Neural progenitor cell (in vitro differentiated cells): Measurements from ENCODE around the gene TLR3. TPM values are rescaled to one million over a fixed set of nuclear protein-coding genes. Genes with fewer than 3 reads are reported as not detected.

ENCODE experiments used
- DNase-seq: peaks from one replicate; pipeline ENCODE4 v3.0.0-alpha.2; 2016; ENCODE audit warnings: low spot score
- H2AFZ ChIP-seq: fragments of 200-600 bp; sonication (generic); replicated peaks from 2 replicates; pipeline ENCODE4 v1.6.1; 2016; ENCODE audit warnings: antibody characterized with exemption
- H3F3A ChIP-seq: fragments of 200-600 bp; sonication (generic); 2 replicates; pipeline ENCODE4 v1.6.1; 2016; ENCODE audit warnings: antibody characterized with exemption, low read depth
- H3K27ac ChIP-seq: fragments of 200-600 bp; sonication (generic); 2 replicates; pipeline ENCODE4 v1.5.1; 2016; ENCODE audit warnings: mild to moderate bottlenecking
- H3K27me3 ChIP-seq: fragments of 200-600 bp; sonication (generic); 2 replicates; pipeline ENCODE4 v1.6.1; 2016; ENCODE audit warnings: mild to moderate bottlenecking, moderate library complexity
- H3K36me3 ChIP-seq: fragments of 200-600 bp; sonication (generic); 2 replicates; pipeline ENCODE4 v1.5.1; 2016
- H3K4me1 ChIP-seq: fragments of 200-600 bp; sonication (generic); 2 replicates; pipeline ENCODE4 v1.6.1; 2016; ENCODE audit warnings: mixed run types
- H3K4me2 ChIP-seq: fragments of 200-600 bp; sonication (generic); 2 replicates; pipeline ENCODE4 v1.6.1; 2016
- H3K4me3 ChIP-seq: fragments of 200-600 bp; sonication (generic); 2 replicates; pipeline ENCODE4 v1.5.1; 2016
- H3K79me2 ChIP-seq: fragments of 200-600 bp; sonication (generic); 2 replicates; pipeline ENCODE4 v1.6.1; 2016; ENCODE audit warnings: low read depth
- H3K9ac ChIP-seq: fragments of 200-600 bp; sonication (generic); 2 replicates; pipeline ENCODE4 v1.6.1; 2016
- H3K9me3 ChIP-seq: fragments of 200-600 bp; sonication (generic); 2 replicates; pipeline ENCODE4 v1.5.1; 2016; ENCODE audit warnings: low read depth
- H4K20me1 ChIP-seq: fragments of 200-600 bp; sonication (generic); 2 replicates; pipeline ENCODE4 v1.6.1; 2016; ENCODE audit warnings: low read depth
- H3K27ac Mint-ChIP-seq: 3 replicates; pipeline ENCODE4 v1.8.0; 2021; ENCODE audit warnings: mixed read lengths
- H3K27me3 Mint-ChIP-seq: 2 replicates; pipeline ENCODE4 v1.8.0; 2022; ENCODE audit warnings: low read depth, mild to moderate bottlenecking, inconsistent platforms, moderate library complexity, mixed read lengths; ENCODE audit not compliant: insufficient read depth
- H3K36me3 Mint-ChIP-seq: 3 replicates; pipeline ENCODE4 v1.8.0; 2021; ENCODE audit warnings: mixed read lengths
- H3K4me1 Mint-ChIP-seq: 3 replicates; pipeline ENCODE4 v1.8.0; 2021; ENCODE audit warnings: mixed read lengths
- H3K4me3 Mint-ChIP-seq: 3 replicates; pipeline ENCODE4 v1.8.0; 2021; ENCODE audit warnings: mild to moderate bottlenecking, moderate library complexity, mixed read lengths
- H3K9me3 Mint-ChIP-seq: 3 replicates; pipeline ENCODE4 v1.8.0; 2020; ENCODE audit warnings: mixed read lengths
- CTCF ChIP-seq: fragments of 200-600 bp; sonication (generic); IDR thresholded peaks from 2 replicates; pipeline ENCODE4 v1.5.1; 2017; ENCODE audit warnings: antibody characterized with exemption, mild to moderate bottlenecking
- EZH2 ChIP-seq: fragments of 200-600 bp; sonication (generic); IDR thresholded peaks from 2 replicates; pipeline ENCODE4 v1.6.1; 2017; ENCODE audit warnings: antibody characterized with exemption, mild to moderate bottlenecking, moderate library complexity
- EZH2phosphoT487 ChIP-seq: fragments of 200-600 bp; sonication (generic); IDR thresholded peaks from 2 replicates; pipeline ENCODE4 v1.6.1; 2017; ENCODE audit warnings: antibody characterized with exemption
- total RNA-seq: library from RNA; depleted of rRNA; stranded (reverse); fragments of >200 nt; gene quantifications from 2 replicates; pipeline ENCODE4 v1.2.3, GENCODE V29; 2015; ENCODE audit warnings: low replicate concordance

TLR3 gene
- total RNA-seq, 1 donor from 2014 or later = 0.92 TPM

GRCh38 chr4:186128842-186129241 lies 59.9 kb downstream of the TLR3 start:
- Histone ChIP-seq H3K4me3 (no peak overlapping the region), H3K9ac (no peak overlapping the region), H4K20me1 (no peaks in the 10 kb centered on the region), H3F3A (no peaks in the 10 kb centered on the region), H3K4me2 (no peak overlapping the region), H3K4me1 (peaks cover 28% of the 10 kb centered on the region), H3K79me2 (no peaks in the 10 kb centered on the region), H2AFZ (no peak overlapping the region), H3K9me3 (no peaks in the 10 kb centered on the region), H3K27me3 (no peaks in the 10 kb centered on the region), H3K36me3 (no peaks in the 10 kb centered on the region), H3K27ac (no peak overlapping the region)
- H3K4me3 Mint-ChIP-seq = no peak overlapping the region
- H3K36me3 Mint-ChIP-seq = no peaks in the 10 kb centered on the region
- no peak overlapping the region for H3K27ac Mint-ChIP-seq
- H3K4me1 Mint-ChIP-seq = peaks cover 21% of the 10 kb centered on the region
- no peaks in the 10 kb centered on the region for H3K9me3 Mint-ChIP-seq
- DNase-seq = no peak
- H3K27me3 Mint-ChIP-seq = peaks cover 5% of the 10 kb centered on the region
- TF ChIP-seq EZH2 (no peak), EZH2phosphoT487 (no peak)

- Histone ChIP-seq H3K4me1 (peaks cover 28% of the 10 kb centered on the region), H3K27me3 (no peaks in the 10 kb centered on the region), H3K36me3 (no peaks in the 10 kb centered on the region), H3F3A (no peaks in the 10 kb centered on the region), H3K79me2 (no peaks in the 10 kb centered on the region), H3K27ac (no peak overlapping the region), H3K9me3 (no peaks in the 10 kb centered on the region), H3K4me3 (no peak overlapping the region), H4K20me1 (no peaks in the 10 kb centered on the region), H2AFZ (no peak overlapping the region), H3K9ac (no peak overlapping the region), H3K4me2 (peak overlapping the region; percentile 57)
- no peak overlapping the region for H3K4me3 Mint-ChIP-seq
- no peak overlapping the region for H3K27ac Mint-ChIP-seq
- DNase-seq = no peak
- no peaks in the 10 kb centered on the region for H3K9me3 Mint-ChIP-seq
- no peaks in the 10 kb centered on the region for H3K36me3 Mint-ChIP-seq
- TF ChIP-seq EZH2phosphoT487 (no peak), CTCF (no peak), EZH2 (no peak)
- peaks cover 2% of the 10 kb centered on the region for H3K27me3 Mint-ChIP-seq
- peaks cover 21% of the 10 kb centered on the region for H3K4me1 Mint-ChIP-seq
Measured at GRCh38 chr4:186131935-186132334, 63.0 kb downstream of the TLR3 start.

GRCh38 chr4:186132577-186133242 lies 63.8 kb downstream of the TLR3 start:
- peak; percentile 77 for DNase-seq

More at GRCh38 chr4:186132577-186133242, 63.8 kb downstream of the TLR3 start:
- Histone ChIP-seq H3K27me3 (no peaks in the 10 kb centered on the region), H3K4me3 (no peak overlapping the region), H3K4me2 (peak overlapping the region; percentile 57), H3K9me3 (no peaks in the 10 kb centered on the region), H3K36me3 (no peaks in the 10 kb centered on the region), H3K9ac (no peak overlapping the region), H4K20me1 (no peaks in the 10 kb centered on the region), H3K4me1 (peaks cover 28% of the 10 kb centered on the region), H2AFZ (peak overlapping the region; percentile 45), H3F3A (no peaks in the 10 kb centered on the region), H3K79me2 (no peaks in the 10 kb centered on the region), H3K27ac (no peak overlapping the region)
- peaks cover 23% of the 10 kb centered on the region for H3K4me1 Mint-ChIP-seq
- H3K9me3 Mint-ChIP-seq = no peaks in the 10 kb centered on the region
- H3K4me3 Mint-ChIP-seq = no peak overlapping the region
- H3K36me3 Mint-ChIP-seq = no peaks in the 10 kb centered on the region
- no peak overlapping the region for H3K27ac Mint-ChIP-seq
- peak; percentile 59 for TF ChIP-seq CTCF
- TF ChIP-seq EZH2phosphoT487 = no peak
- no peaks in the 10 kb centered on the region for H3K27me3 Mint-ChIP-seq
